Transverse colon (tissue), 4 donors: ENCODE results near the gene SSBP2.

Experiments used
- CTCF ChIP-seq, 5 experiments: fragments of 200-600 bp in 3 of 5; fragments of 450-650 bp in 2 of 5; sonication (generic) in 3 of 5; IDR thresholded peaks; 1 replicate in 2 of 5; 2 replicates in 3 of 5; pipeline ENCODE4 v1.5.1; 2016 to 2017; ENCODE audit warnings: antibody characterized with exemption in 5 of 5, inconsistent platforms in 3 of 5, mild to moderate bottlenecking in 2 of 5, moderate library complexity in 1 of 5
- EP300 ChIP-seq: sonication (generic); formaldehyde crosslinking; IDR thresholded peaks from one replicate; pipeline ENCODE4 v1.6.1; 2017; ENCODE audit warnings: antibody characterized with exemption, low read depth
- POLR2A ChIP-seq: fragments of 450-650 bp; IDR thresholded peaks from one replicate; pipeline ENCODE4 v1.6.1; 2016; ENCODE audit warnings: antibody characterized with exemption, mild to moderate bottlenecking, moderate library complexity
- POLR2AphosphoS5 ChIP-seq, 3 donors: sonication (generic); formaldehyde crosslinking; IDR thresholded peaks; one replicate each; pipeline ENCODE4 v1.6.1; 2016; ENCODE audit warnings: antibody characterized with exemption in 3 of 3

GRCh38 chr5:81679885-81680284 lies 71.0 kb downstream of the SSBP2 start:
- no peak for TF ChIP-seq CTCF (IDR thresholded peaks at IDR 0.05)
- TF ChIP-seq POLR2A, result no peak
- TF ChIP-seq POLR2AphosphoS5 (IDR thresholded peaks at IDR 0.05), result no peak
- TF ChIP-seq EP300, result no peak
